Measurements from ENCODE around the gene PINLYP.

PINLYP gene

GRCh38 chr19:43605875-43606568, 30.4 kb downstream of the PINLYP start:
- H2AFZ ChIP-seq (ENCODE audit: low read depth), result no peak overlapping the region
- no peak overlapping the region for H3K27ac ChIP-seq
- H4K20me1 ChIP-seq (ENCODE audit: insufficient read depth), result no peaks in the 10 kb centered on the region
- no peaks in the 10 kb centered on the region for H3K4me1 ChIP-seq (ENCODE audit: low read depth, poor library complexity, severe bottlenecking)
- no peak overlapping the region for H3K4me2 ChIP-seq
- no peak for TF ChIP-seq CTCF (conservative IDR thresholded peaks at IDR 0.05; ENCODE audit: low read depth, low read length)
- no peak overlapping the region for H3K9ac ChIP-seq
- no peaks in the 10 kb centered on the region for H3K79me2 ChIP-seq (ENCODE audit: insufficient read depth, low read depth)
- no peaks in the 10 kb centered on the region for H3K36me3 ChIP-seq (ENCODE audit: insufficient read depth)
- no peak overlapping the region for H3K4me3 ChIP-seq (IDR thresholded peaks at IDR 0.05; ENCODE audit: insufficient read depth, low read depth, low read length)
- H3K27me3 ChIP-seq (ENCODE audit: insufficient read depth, low read depth), result no peaks in the 10 kb centered on the region

- Histone ChIP-seq H3K9ac (no peak overlapping the region), H2AFZ (ENCODE audit: low read depth) (no peak overlapping the region), H3K36me3 (ENCODE audit: insufficient read depth) (no peaks in the 10 kb centered on the region), H3K27me3 (ENCODE audit: insufficient read depth, low read depth) (no peaks in the 10 kb centered on the region), H3K4me1 (ENCODE audit: low read depth, poor library complexity, severe bottlenecking) (no peaks in the 10 kb centered on the region), H4K20me1 (ENCODE audit: insufficient read depth) (no peaks in the 10 kb centered on the region), H3K79me2 (ENCODE audit: insufficient read depth, low read depth) (no peaks in the 10 kb centered on the region), H3K4me2 (no peak overlapping the region), H3K4me3 (IDR thresholded peaks at IDR 0.05; ENCODE audit: insufficient read depth, low read depth, low read length) (no peak overlapping the region), H3K27ac (no peak overlapping the region)
- no peak for TF ChIP-seq CTCF (conservative IDR thresholded peaks at IDR 0.05; ENCODE audit: low read depth, low read length)
Observed at GRCh38 chr19:43606569-43607229, 31.1 kb downstream of the PINLYP start.

GRCh38 chr19:43607238-43608205, 31.9 kb downstream of the PINLYP start:
- Histone ChIP-seq H3K4me2 (no peak overlapping the region), H2AFZ (ENCODE audit: low read depth) (no peak overlapping the region), H4K20me1 (ENCODE audit: insufficient read depth) (no peaks in the 10 kb centered on the region), H3K27ac (no peak overlapping the region), H3K4me3 (IDR thresholded peaks at IDR 0.05; ENCODE audit: insufficient read depth, low read depth, low read length) (no peak overlapping the region), H3K27me3 (ENCODE audit: insufficient read depth, low read depth) (no peaks in the 10 kb centered on the region), H3K36me3 (ENCODE audit: insufficient read depth) (no peaks in the 10 kb centered on the region; the same call in 1 of the 2 replicates), H3K79me2 (ENCODE audit: insufficient read depth, low read depth) (no peaks in the 10 kb centered on the region), H3K9ac (no peak overlapping the region), H3K4me1 (ENCODE audit: low read depth, poor library complexity, severe bottlenecking) (no peaks in the 10 kb centered on the region)
- TF ChIP-seq CTCF (conservative IDR thresholded peaks at IDR 0.05; ENCODE audit: low read depth, low read length), result no peak

- no peaks in the 10 kb centered on the region for H3K4me1 ChIP-seq (ENCODE audit: low read depth, poor library complexity, severe bottlenecking)
- H3K4me3 ChIP-seq (IDR thresholded peaks at IDR 0.05; ENCODE audit: insufficient read depth, low read depth, low read length), result no peak overlapping the region
- H2AFZ ChIP-seq (ENCODE audit: low read depth), result no peak overlapping the region
- no peak overlapping the region for H3K9ac ChIP-seq
- no peak overlapping the region for H3K4me2 ChIP-seq
- H3K36me3 ChIP-seq (ENCODE audit: insufficient read depth), result no peaks in the 10 kb centered on the region; the same call in 1 of the 2 replicates
- H3K27me3 ChIP-seq (ENCODE audit: insufficient read depth, low read depth), result no peaks in the 10 kb centered on the region
- no peaks in the 10 kb centered on the region for H4K20me1 ChIP-seq (ENCODE audit: insufficient read depth)
- TF ChIP-seq CTCF (conservative IDR thresholded peaks at IDR 0.05; ENCODE audit: low read depth, low read length), result no peak
- H3K27ac ChIP-seq, result no peak overlapping the region
- no peaks in the 10 kb centered on the region for H3K79me2 ChIP-seq (ENCODE audit: insufficient read depth, low read depth)
Observed at GRCh38 chr19:43609872-43610271, 34.3 kb downstream of the PINLYP start.

Measured in KMS-11 (cell line).